Keratinocyte (primary cell): ENCODE data around the gene CFAP77.

Experiments used
- CTCF ChIP-seq, 3 experiments: IDR thresholded peaks in 1 of 3; conservative IDR thresholded peaks in 1 of 3; optimal IDR thresholded peaks in 1 of 3; 2 replicates in 2 of 3; 3 replicates in 1 of 3; pipeline versions ENCODE3 to v1.5.1; 2011; ENCODE audit warnings: low read length in 3 of 3, mild to moderate bottlenecking in 3 of 3, moderate library complexity in 2 of 3, control low read depth in 1 of 3, inconsistent platforms in 1 of 3; ENCODE audit not compliant: insufficient read depth in 2 of 3; ENCODE audit errors: extremely low read depth in 1 of 3
- EZH2 ChIP-seq: IDR thresholded peaks from one replicate; pipeline ENCODE4 v1.6.1; 2012; ENCODE audit warnings: inconsistent platforms, mild to moderate bottlenecking, low read length, moderate library complexity

- no peak for TF ChIP-seq CTCF (optimal IDR thresholded peaks at IDR 0.05 in 1 of 3, IDR thresholded peaks at IDR 0.05 in 1 of 3, conservative IDR thresholded peaks at IDR 0.05 in 1 of 3; ENCODE audit: extremely low read depth in 1 of 3, insufficient read depth in 2 of 3, low read length in 3 of 3)
- no peak for TF ChIP-seq EZH2
These were observed 28.0 kb upstream of the CFAP77 start for GRCh38 chr9:132381966-132382541.
